ENCODE measurements around the gene BIRC6. TPM values are rescaled to one million over a fixed set of nuclear protein-coding genes. Genes with fewer than 3 reads are reported as not detected.

Gene BIRC6
- total RNA-seq, 8 experiments from 2014 or later = 65.1 to 156 (median 78.9) TPM

- WGBS, 10 experiments = 37 to 100% (median 79%) methylated on average over 1 to 2 of the region's 2 CpGs; no CpG with 5 or more reads in 5 of the 10 experiments
- in situ Hi-C loops (cut with MboI; ENCODE audit: low pct_unique_long_range_greater_than_20kb in 2 of 9, low sequenced_read_pairs in 9 of 9, unreplicated experiment in 9 of 9) = no loop called here
- ATAC-seq (replicated peaks in 6 of 8) = peak in 3 of 8 experiments; percentile 25 to 100 (median 99)
- H3K4me3 ChIP-seq = no peak overlapping the region
- H3K27ac ChIP-seq = no peak overlapping the region
- no peaks in the 10 kb centered on the region for H3K4me1 ChIP-seq (replicated peaks in 1 of 2)
Measured at GRCh38 chr2:32464431-32464830, 107.6 kb downstream of the BIRC6 start.

GRCh38 chr2:32472605-32473004, 115.8 kb downstream of the BIRC6 start:
- WGBS, 10 experiments = 0 to 100% (median 63%) methylated on average over 1 to 3 of the region's 3 CpGs
- no peak for ATAC-seq (replicated peaks in 6 of 8)
- in situ Hi-C loops (cut with MboI; ENCODE audit: low pct_unique_long_range_greater_than_20kb in 2 of 9, low sequenced_read_pairs in 9 of 9, unreplicated experiment in 9 of 9) = no loop called here
- Histone ChIP-seq H3K27ac (no peak overlapping the region), H3K4me1 (replicated peaks in 1 of 2) (no peaks in the 10 kb centered on the region), H3K4me3 (no peak overlapping the region)

- ATAC-seq (replicated peaks in 6 of 8) = no peak
- no peak overlapping the region for H3K4me3 ChIP-seq
- no peaks in the 10 kb centered on the region for H3K4me1 ChIP-seq (replicated peaks in 1 of 2)
- 12 to 100% (median 92%) methylated on average over 2 to 3 of the region's 3 CpGs for WGBS, 10 experiments
- in situ Hi-C loops (cut with MboI; ENCODE audit: low pct_unique_long_range_greater_than_20kb in 2 of 9, low sequenced_read_pairs in 9 of 9, unreplicated experiment in 9 of 9) = no loop called here
- no peak overlapping the region for H3K27ac ChIP-seq
Measured at GRCh38 chr2:32474381-32474780, 117.6 kb downstream of the BIRC6 start.

GRCh38 chr2:32478889-32479620, 122.2 kb downstream of the BIRC6 start:
- Histone ChIP-seq H3K4me3 (no peak overlapping the region), H3K27ac (no peak overlapping the region), H3K4me1 (replicated peaks in 1 of 2) (no peaks in the 10 kb centered on the region)
- WGBS, 10 experiments = 69 to 100% (median 91%) methylated on average over 1 to 7 of the region's 8 CpGs; no CpG with 5 or more reads in 1 of the 10 experiments
- in situ Hi-C loops (cut with MboI; ENCODE audit: low pct_unique_long_range_greater_than_20kb in 2 of 9, low sequenced_read_pairs in 9 of 9, unreplicated experiment in 9 of 9) = no loop called here
- peak in 2 of 8 experiments; percentile 84 to 94 for ATAC-seq (replicated peaks in 6 of 8)

- H3K27ac ChIP-seq = no peak overlapping the region
- no peak overlapping the region for H3K4me3 ChIP-seq
- no peaks in the 10 kb centered on the region for H3K4me1 ChIP-seq (replicated peaks in 1 of 2)
- WGBS, 10 experiments = 92 to 100% (median 98%) methylated on average over 3 to 5 of the region's 5 CpGs
- in situ Hi-C loops (cut with MboI; ENCODE audit: low pct_unique_long_range_greater_than_20kb in 2 of 9, low sequenced_read_pairs in 9 of 9, unreplicated experiment in 9 of 9) = no loop called here
- ATAC-seq (replicated peaks in 6 of 8) = no peak
Measured at GRCh38 chr2:32479993-32480392, 123.2 kb downstream of the BIRC6 start.

GRCh38 chr2:32482471-32482870, 125.6 kb downstream of the BIRC6 start:
- H3K4me1 ChIP-seq (replicated peaks in 1 of 2) = no peaks in the 10 kb centered on the region
- no peak overlapping the region for H3K4me3 ChIP-seq
- WGBS, 10 experiments = 90 to 100% (median 94%) methylated on average over 1 to 4 of the region's 4 CpGs; no CpG with 5 or more reads in 5 of the 10 experiments
- H3K27ac ChIP-seq = no peak overlapping the region
- in situ Hi-C loops (cut with MboI; ENCODE audit: low pct_unique_long_range_greater_than_20kb in 2 of 9, low sequenced_read_pairs in 9 of 9, unreplicated experiment in 9 of 9) = no loop called here
- ATAC-seq (replicated peaks in 6 of 8) = no peak

- no peak overlapping the region for H3K4me3 ChIP-seq
- H3K4me1 ChIP-seq (replicated peaks in 1 of 2) = no peaks in the 10 kb centered on the region
- peak in 3 of 8 experiments; percentile 64 to 99 (median 98) for ATAC-seq (replicated peaks in 6 of 8)
- in situ Hi-C loops (cut with MboI; ENCODE audit: low pct_unique_long_range_greater_than_20kb in 2 of 9, low sequenced_read_pairs in 9 of 9, unreplicated experiment in 9 of 9) = no loop called here
- H3K27ac ChIP-seq = no peak overlapping the region
- 0 to 100% (median 91%) methylated on average over 1 to 4 of the region's 4 CpGs; no CpG with 5 or more reads in 1 of the 10 experiments for WGBS, 10 experiments
Measured at GRCh38 chr2:32484937-32485336, 128.1 kb downstream of the BIRC6 start.

GRCh38 chr2:32485399-32485798, 128.6 kb downstream of the BIRC6 start:
- in situ Hi-C loops (cut with MboI; ENCODE audit: low pct_unique_long_range_greater_than_20kb in 2 of 9, low sequenced_read_pairs in 9 of 9, unreplicated experiment in 9 of 9) = no loop called here
- no peak overlapping the region for H3K27ac ChIP-seq
- ATAC-seq (replicated peaks in 6 of 8) = no peak
- H3K4me1 ChIP-seq (replicated peaks in 1 of 2) = no peaks in the 10 kb centered on the region
- WGBS, 10 experiments = 65 to 100% (median 96%) methylated on average over 1 to 3 of the region's 3 CpGs
- H3K4me3 ChIP-seq = no peak overlapping the region

GRCh38 chr2:32489061-32489460, 132.2 kb downstream of the BIRC6 start:
- no peaks in the 10 kb centered on the region for H3K4me1 ChIP-seq (replicated peaks in 1 of 2)
- 53 to 100% (median 95%) methylated on average over 1 to 2 of the region's 2 CpGs for WGBS, 10 experiments
- ATAC-seq (replicated peaks in 6 of 8) = no peak
- no peak overlapping the region for H3K4me3 ChIP-seq
- H3K27ac ChIP-seq = no peak overlapping the region
- in situ Hi-C loops (cut with MboI; ENCODE audit: low pct_unique_long_range_greater_than_20kb in 2 of 9, low sequenced_read_pairs in 9 of 9, unreplicated experiment in 9 of 9) = no loop called here

GRCh38 chr2:32491346-32491745, 134.5 kb downstream of the BIRC6 start:
- no peak overlapping the region for H3K27ac ChIP-seq
- WGBS, 10 experiments = 83 to 100% (median 100%) methylated on average over 1 of the region's 1 CpG; no CpG with 5 or more reads in 2 of the 10 experiments
- H3K4me3 ChIP-seq = no peak overlapping the region
- no peak for ATAC-seq (replicated peaks in 6 of 8)
- H3K4me1 ChIP-seq (replicated peaks in 1 of 2) = no peaks in the 10 kb centered on the region
- in situ Hi-C loops (cut with MboI; ENCODE audit: low pct_unique_long_range_greater_than_20kb in 2 of 9, low sequenced_read_pairs in 9 of 9, unreplicated experiment in 9 of 9) = no loop called here

GRCh38 chr2:32495139-32495538, 138.3 kb downstream of the BIRC6 start:
- Histone ChIP-seq H3K4me3 (no peak overlapping the region), H3K27ac (no peak overlapping the region), H3K4me1 (replicated peaks in 1 of 2) (peaks cover 0 to 3% of the 10 kb centered on the region in 2 donors)
- 86 to 100% (median 96%) methylated on average over 1 to 2 of the region's 2 CpGs; no CpG with 5 or more reads in 2 of the 10 experiments for WGBS, 10 experiments
- in situ Hi-C loops (cut with MboI; ENCODE audit: low pct_unique_long_range_greater_than_20kb in 2 of 9, low sequenced_read_pairs in 9 of 9, unreplicated experiment in 9 of 9) = no loop called here
- ATAC-seq (replicated peaks in 6 of 8) = no peak

GRCh38 chr2:32496662-32497061, 139.8 kb downstream of the BIRC6 start:
- Histone ChIP-seq H3K4me1 (replicated peaks in 1 of 2) (peaks cover 0 to 3% of the 10 kb centered on the region in 2 donors), H3K27ac (no peak overlapping the region), H3K4me3 (no peak overlapping the region)
- WGBS, 10 experiments = 34 to 100% (median 71%) methylated on average over 1 to 3 of the region's 3 CpGs
- no peak for ATAC-seq (replicated peaks in 6 of 8)
- in situ Hi-C loops (cut with MboI; ENCODE audit: low pct_unique_long_range_greater_than_20kb in 2 of 9, low sequenced_read_pairs in 9 of 9, unreplicated experiment in 9 of 9) = no loop called here

GRCh38 chr2:32498306-32498705, 141.5 kb downstream of the BIRC6 start:
- H3K4me3 ChIP-seq = no peak overlapping the region
- H3K4me1 ChIP-seq (replicated peaks in 1 of 2) = peaks cover 0 to 3% of the 10 kb centered on the region in 2 donors
- ATAC-seq (replicated peaks in 6 of 8) = no peak
- WGBS, 10 experiments = 83 to 100% (median 98%) methylated on average over 2 to 6 of the region's 6 CpGs; no CpG with 5 or more reads in 1 of the 10 experiments
- in situ Hi-C loops (cut with MboI; ENCODE audit: low pct_unique_long_range_greater_than_20kb in 2 of 9, low sequenced_read_pairs in 9 of 9, unreplicated experiment in 9 of 9) = no loop called here
- H3K27ac ChIP-seq = no peak overlapping the region

- Histone ChIP-seq H3K4me1 (replicated peaks in 1 of 2) (no peaks in the 10 kb centered on the region), H3K27ac (no peak overlapping the region), H3K4me3 (no peak overlapping the region)
- 71 to 100% (median 97%) methylated on average over 1 to 2 of the region's 2 CpGs; no CpG with 5 or more reads in 2 of the 10 experiments for WGBS, 10 experiments
- in situ Hi-C loops (cut with MboI; ENCODE audit: low pct_unique_long_range_greater_than_20kb in 2 of 9, low sequenced_read_pairs in 9 of 9, unreplicated experiment in 9 of 9) = no loop called here
- no peak for ATAC-seq (replicated peaks in 6 of 8)
Measured at GRCh38 chr2:32502941-32503340, 146.1 kb downstream of the BIRC6 start.

All from motor neuron (in vitro differentiated cells).